ENCODE measurements around the gene FRMD4A. TPM values are rescaled to one million over a fixed set of nuclear protein-coding genes. Genes with fewer than 3 reads are reported as not detected.

The FRMD4A gene
- total RNA-seq, 4 donors from 2014 or later = 5.6 to 34.1 (median 19.4) TPM

- no peak for TF ChIP-seq POLR2A (IDR thresholded peaks at IDR 0.05)
- TF ChIP-seq CTCF (IDR thresholded peaks at IDR 0.05) = no peak
Observed at GRCh38 chr10:13681528-13681927, 649.2 kb downstream of the FRMD4A start.

GRCh38 chr10:13681095-13681494 is 649.6 kb downstream of the FRMD4A start:
- H3K27ac ChIP-seq = no peak overlapping the region
- intact Hi-C loops (cut with DNase I; ENCODE audit: low total_unique reads) = no loop called here
- H3K27me3 ChIP-seq = no peaks in the 10 kb centered on the region
- DNase-seq = no peak
- TF ChIP-seq POLR2A (IDR thresholded peaks at IDR 0.05) = no peak
- no peak for TF ChIP-seq CTCF (IDR thresholded peaks at IDR 0.05)
- H3K9me3 ChIP-seq = no peaks in the 10 kb centered on the region
- no peaks in the 10 kb centered on the region for H3K36me3 ChIP-seq
- no peaks in the 10 kb centered on the region for H3K4me1 ChIP-seq
- no peak overlapping the region for H3K4me3 ChIP-seq

More at GRCh38 chr10:13681528-13681927, 649.2 kb downstream of the FRMD4A start:
- Histone ChIP-seq H3K27ac (no peak overlapping the region), H3K36me3 (no peaks in the 10 kb centered on the region), H3K4me3 (no peak overlapping the region), H3K9me3 (no peaks in the 10 kb centered on the region), H3K4me1 (no peaks in the 10 kb centered on the region), H3K27me3 (no peaks in the 10 kb centered on the region)
- no peak for DNase-seq
- intact Hi-C loops (cut with DNase I; ENCODE audit: low total_unique reads) = no loop called here

DNA sequence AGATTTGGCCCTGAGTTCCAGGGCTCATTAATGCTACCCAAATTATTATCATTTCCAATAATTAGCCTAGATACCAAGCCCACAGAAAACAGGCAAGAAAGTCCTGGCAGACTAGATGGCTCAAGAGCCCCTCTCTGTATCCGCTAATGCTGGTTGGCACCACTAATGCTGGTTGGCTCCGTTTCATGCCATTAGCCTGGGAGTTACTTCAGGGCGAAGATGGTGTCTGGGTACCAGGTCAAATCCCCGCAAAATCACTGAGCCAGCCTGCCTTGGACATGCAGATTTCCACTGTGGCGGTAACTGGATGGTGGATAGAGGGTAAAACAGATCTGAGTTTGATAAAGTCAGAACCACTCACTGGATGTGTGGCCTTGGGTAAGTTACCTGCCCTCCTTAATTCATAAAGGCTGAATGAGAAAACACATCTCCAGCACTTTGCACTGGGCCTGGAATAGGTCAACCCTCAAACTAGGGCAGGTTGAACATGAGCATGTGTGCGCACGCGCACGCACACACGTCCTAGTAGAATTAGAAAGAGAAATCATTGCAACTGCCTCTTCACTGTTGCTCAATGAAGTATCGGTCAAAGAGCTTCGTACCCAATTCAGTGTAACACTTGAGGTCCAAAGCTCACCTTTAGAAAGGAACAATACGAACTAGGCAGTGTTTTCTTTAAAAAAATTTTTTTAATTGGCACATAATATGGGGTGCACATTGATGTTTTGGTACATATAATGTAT is 652.5 kb downstream of the FRMD4A start:
- H3K4me1 ChIP-seq = no peaks in the 10 kb centered on the region
- no peak for DNase-seq
- H3K4me3 ChIP-seq = no peak overlapping the region
- TF ChIP-seq POLR2A (IDR thresholded peaks at IDR 0.05) (no peak), CTCF (IDR thresholded peaks at IDR 0.05) (no peak)
- no peaks in the 10 kb centered on the region for H3K9me3 ChIP-seq
- no peaks in the 10 kb centered on the region for H3K27me3 ChIP-seq
- no peak overlapping the region for H3K27ac ChIP-seq
- H3K36me3 ChIP-seq = no peaks in the 10 kb centered on the region
- intact Hi-C loops (cut with DNase I; ENCODE audit: low total_unique reads) = no loop called here

GRCh38 chr10:13674645-13675588 is 655.8 kb downstream of the FRMD4A start:
- no peak for TF ChIP-seq CTCF (IDR thresholded peaks at IDR 0.05)
- no peak for TF ChIP-seq POLR2A (IDR thresholded peaks at IDR 0.05)
- Histone ChIP-seq H3K27ac (no peak overlapping the region), H3K9me3 (no peaks in the 10 kb centered on the region), H3K4me1 (no peaks in the 10 kb centered on the region), H3K4me3 (no peak overlapping the region), H3K36me3 (no peaks in the 10 kb centered on the region), H3K27me3 (no peaks in the 10 kb centered on the region)
- intact Hi-C loops (cut with DNase I; ENCODE audit: low total_unique reads) = no loop called here
- DNase-seq = no peak

DNA sequence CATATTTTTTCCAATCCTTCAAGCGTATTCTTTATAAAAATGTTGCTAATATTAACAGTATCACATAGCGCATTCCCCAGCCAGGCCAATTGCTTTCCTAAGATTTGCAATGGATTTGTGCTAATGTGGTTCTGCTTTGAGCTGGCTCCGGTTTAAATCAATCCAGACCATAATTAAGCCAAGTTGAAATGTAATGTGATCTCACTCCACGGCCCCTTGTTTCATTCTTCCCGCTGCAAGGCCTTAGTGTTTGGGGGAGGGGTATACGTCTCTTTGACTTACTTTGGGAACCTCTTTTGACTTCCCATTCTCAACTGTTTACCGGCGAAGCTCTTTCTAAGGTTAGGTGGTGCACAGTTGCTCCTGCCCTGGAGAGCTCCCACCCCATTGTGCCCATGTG is 657.6 kb downstream of the FRMD4A start:
- intact Hi-C loops (cut with DNase I; ENCODE audit: low total_unique reads) = no loop called here
- H3K9me3 ChIP-seq = no peaks in the 10 kb centered on the region
- no peak overlapping the region for H3K4me3 ChIP-seq
- no peaks in the 10 kb centered on the region for H3K36me3 ChIP-seq
- TF ChIP-seq CTCF (IDR thresholded peaks at IDR 0.05) (no peak), POLR2A (IDR thresholded peaks at IDR 0.05) (no peak)
- no peaks in the 10 kb centered on the region for H3K4me1 ChIP-seq
- DNase-seq = no peak
- H3K27me3 ChIP-seq = no peaks in the 10 kb centered on the region
- H3K27ac ChIP-seq = no peak overlapping the region

Data from uterus (tissue), 4 donors.